HepG2 (cell line): ENCODE data around the gene MEX3A. TPM values are rescaled to one million over a fixed set of nuclear protein-coding genes. Genes with fewer than 3 reads are reported as not detected.

ENCODE experiments used
- DMTF1 ChIP-seq: sonication (generic); formaldehyde crosslinking; IDR thresholded peaks from 2 replicates; pipeline ENCODE4 v1.4.0; 2020; ENCODE audit warnings: mild to moderate bottlenecking, missing genetic modification reagents
- EED ChIP-seq: sonication (generic); formaldehyde crosslinking; IDR thresholded peaks from 2 replicates; pipeline ENCODE4 v1.5.0; 2020; ENCODE audit warnings: mild to moderate bottlenecking, missing genetic modification reagents
- IRX3 ChIP-seq: sonication (generic); formaldehyde crosslinking; IDR thresholded peaks from 2 replicates; pipeline ENCODE4 v1.8.1; 2023; ENCODE audit warnings: mild to moderate bottlenecking, low read depth, missing genetic modification reagents, borderline replicate concordance
- MATR3 ChIP-seq: sonication (generic); formaldehyde crosslinking; IDR thresholded peaks from 2 replicates; pipeline ENCODE4 v1.4.0; 2020; ENCODE audit warnings: missing genetic modification reagents
- MED13 ChIP-seq: sonication (generic); formaldehyde crosslinking; IDR thresholded peaks from 2 replicates; pipeline ENCODE4 v1.5.0; 2020; ENCODE audit warnings: missing genetic modification reagents
- MED8 ChIP-seq: sonication (generic); formaldehyde crosslinking; IDR thresholded peaks from 2 replicates; pipeline ENCODE4 v1.8.1; 2023; ENCODE audit warnings: mild to moderate bottlenecking, missing genetic modification reagents; ENCODE audit not compliant: insufficient replicate concordance
- MYPOP ChIP-seq: sonication (generic); formaldehyde crosslinking; IDR thresholded peaks from 2 replicates; pipeline ENCODE4 v1.8.1; 2023; ENCODE audit warnings: mild to moderate bottlenecking, moderate library complexity, missing genetic modification reagents
- NCOR1 ChIP-seq: fragments of 200-600 bp; sonication (generic); IDR thresholded peaks from 2 replicates; pipeline ENCODE4 v1.7.0; 2017; ENCODE audit warnings: antibody characterized with exemption, low read length, borderline replicate concordance
- NR2F2 ChIP-seq: IDR thresholded peaks from 2 replicates; pipeline ENCODE4 v1.6.1; 2012; ENCODE audit warnings: low read depth, inconsistent platforms, borderline replicate concordance
- PHF20 ChIP-seq: sonication (generic); formaldehyde crosslinking; IDR thresholded peaks from 2 replicates; pipeline ENCODE4 v1.5.0; 2020; ENCODE audit warnings: mild to moderate bottlenecking, missing genetic modification reagents
- RBM22 ChIP-seq: fragments of 200-400 bp; formaldehyde crosslinking; optimal IDR thresholded peaks from 2 replicates; pipeline ENCODE3; 2017; ENCODE audit warnings: mild to moderate bottlenecking, low read length, moderate library complexity
- REXO4 ChIP-seq: sonication (generic); formaldehyde crosslinking; IDR thresholded peaks from 2 replicates; pipeline ENCODE4 v1.8.0; 2022; ENCODE audit warnings: missing genetic modification reagents, mild to moderate bottlenecking, borderline replicate concordance
- SMARCC2 ChIP-seq: fragments of 450-650 bp; IDR thresholded peaks from 2 replicates; pipeline ENCODE4 v1.6.1; 2017; ENCODE audit warnings: antibody characterized with exemption, mild to moderate bottlenecking
- TEAD2 ChIP-seq: sonication (generic); formaldehyde crosslinking; IDR thresholded peaks from 2 replicates; pipeline ENCODE4 v1.9.0; 2021; ENCODE audit warnings: missing genetic modification reagents
- ZFP37 ChIP-seq: sonication (generic); formaldehyde crosslinking; IDR thresholded peaks from 2 replicates; pipeline ENCODE4 v1.4.0; 2020; ENCODE audit warnings: missing genetic modification reagents, borderline replicate concordance
- ZNF230 ChIP-seq: sonication (generic); formaldehyde crosslinking; IDR thresholded peaks from 2 replicates; pipeline ENCODE4 v1.4.0; 2020; ENCODE audit warnings: mild to moderate bottlenecking, missing genetic modification reagents
- ZNF331 ChIP-seq: sonication (generic); formaldehyde crosslinking; IDR thresholded peaks from 2 replicates; pipeline ENCODE4 v1.4.0; 2020; ENCODE audit warnings: missing genetic modification reagents
- ZNF569 ChIP-seq: sonication (generic); formaldehyde crosslinking; IDR thresholded peaks from 2 replicates; pipeline ENCODE4 v1.5.0; 2020; ENCODE audit warnings: mild to moderate bottlenecking, missing genetic modification reagents, moderate library complexity, borderline replicate concordance
- ZNF672 ChIP-seq: sonication (generic); formaldehyde crosslinking; IDR thresholded peaks from 2 replicates; pipeline ENCODE4 v1.8.1; 2022; ENCODE audit warnings: missing genetic modification reagents
- ZNF75D ChIP-seq: sonication (generic); formaldehyde crosslinking; IDR thresholded peaks from 2 replicates; pipeline ENCODE4 v1.8.1; 2023; ENCODE audit warnings: missing genetic modification reagents, mild to moderate bottlenecking, borderline replicate concordance
- ZNF891 ChIP-seq: sonication (generic); formaldehyde crosslinking; IDR thresholded peaks from 2 replicates; pipeline ENCODE4 v1.5.0; 2020; ENCODE audit warnings: mild to moderate bottlenecking, missing genetic modification reagents
- ZSCAN20 ChIP-seq: sonication (generic); formaldehyde crosslinking; IDR thresholded peaks from 2 replicates; pipeline ENCODE4 v1.4.0; 2020; ENCODE audit warnings: missing genetic modification reagents, mild to moderate bottlenecking, borderline replicate concordance
- polyA plus RNA-seq, 8 experiments: library from polyadenylated mRNA; depleted of rRNA in 3 of 8; stranded (reverse) in 7 of 8; unstranded in 1 of 8; fragments of >200 nt; fragmentation: Illumina TruSeq in 4 of 8; extraction: Trizol in 4 of 8; gene quantifications; 2 replicates each; pipeline versions ENCODE4 v1.2.1 to v1.2.3, GENCODE V29; 2011 to 2016; ENCODE audit warnings: low read depth in 4 of 8, missing spikeins in 1 of 8, mixed read lengths in 1 of 8; ENCODE audit not compliant: insufficient read depth in 1 of 8
- total RNA-seq, 5 experiments: library from RNA; depleted of rRNA; stranded (reverse); fragments of >200 nt; fragmentation: Illumina TruSeq; extraction: Trizol; gene quantifications; 2 replicates each; pipeline ENCODE4 v1.2.3, GENCODE V29; 2016; ENCODE audit warnings: low read depth in 1 of 5
- TF ChIP-seq, protein P1 (sequence below): sonication (generic); formaldehyde crosslinking; IDR thresholded peaks from 2 replicates; pipeline ENCODE4 v1.4.0; 2020; ENCODE audit warnings: missing genetic modification reagents; ENCODE audit errors: not compliant biosample characterization
- TF ChIP-seq, protein P2 (sequence below): IDR thresholded peaks from 2 replicates; pipeline ENCODE4 v1.6.1; 2016; ENCODE audit warnings: control low read depth

MEX3A gene
- total and polyA plus RNA-seq, 2 of the 13 experiments (the other 11 are each of a cell fraction or from before 2014, with no cell fraction given) = 7.6 to 9.1 TPM

- no peak for TF ChIP-seq MED8
- peak; percentile 37; the same call in 1 of the 2 replicates for TF ChIP-seq ZNF891 (CRISPR knock-in tag)
- TF ChIP-seq IRX3 = no peak
- no peak for TF ChIP-seq MED13 (CRISPR knock-in tag)
- TF ChIP-seq, protein P1, sequence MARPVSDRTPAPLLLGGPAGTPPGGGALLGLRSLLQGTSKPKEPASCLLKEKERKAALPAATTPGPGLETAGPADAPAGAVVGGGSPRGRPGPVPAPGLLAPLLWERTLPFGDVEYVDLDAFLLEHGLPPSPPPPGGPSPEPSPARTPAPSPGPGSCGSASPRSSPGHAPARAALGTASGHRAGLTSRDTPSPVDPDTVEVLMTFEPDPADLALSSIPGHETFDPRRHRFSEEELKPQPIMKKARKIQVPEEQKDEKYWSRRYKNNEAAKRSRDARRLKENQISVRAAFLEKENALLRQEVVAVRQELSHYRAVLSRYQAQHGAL (CRISPR knock-in tag) = no peak
- TF ChIP-seq RBM22 = peak; percentile 91
- peak; percentile 77; the same call in 1 of the 2 replicates for TF ChIP-seq ZNF230 (CRISPR knock-in tag)
- TF ChIP-seq MATR3 (CRISPR knock-in tag) = no peak
- TF ChIP-seq NR2F2 = peak; percentile 76; the same call in 1 of the 2 replicates
- TF ChIP-seq MYPOP (CRISPR knock-in tag) = no peak
- TF ChIP-seq ZNF75D (CRISPR knock-in tag) = no peak
- TF ChIP-seq ZNF569 = no peak
- no peak; the same call in 1 of the 2 replicates for TF ChIP-seq NCOR1
- no peak for TF ChIP-seq REXO4 (CRISPR knock-in tag)
- TF ChIP-seq ZNF672 (CRISPR knock-in tag) = no peak
- no peak for TF ChIP-seq SMARCC2
- TF ChIP-seq TEAD2 (CRISPR knock-in tag) = no peak
- TF ChIP-seq DMTF1 = no peak
- no peak for TF ChIP-seq ZFP37 (CRISPR knock-in tag)
- no peak for TF ChIP-seq PHF20 (CRISPR knock-in tag)
- 0 out of 2 replicates have a peak, but pooled peaks have one; percentile 46 for TF ChIP-seq EED (CRISPR knock-in tag)
- TF ChIP-seq ZNF331 = peak; percentile 83
- TF ChIP-seq ZSCAN20 (CRISPR knock-in tag) = no peak
- TF ChIP-seq, protein P2, sequence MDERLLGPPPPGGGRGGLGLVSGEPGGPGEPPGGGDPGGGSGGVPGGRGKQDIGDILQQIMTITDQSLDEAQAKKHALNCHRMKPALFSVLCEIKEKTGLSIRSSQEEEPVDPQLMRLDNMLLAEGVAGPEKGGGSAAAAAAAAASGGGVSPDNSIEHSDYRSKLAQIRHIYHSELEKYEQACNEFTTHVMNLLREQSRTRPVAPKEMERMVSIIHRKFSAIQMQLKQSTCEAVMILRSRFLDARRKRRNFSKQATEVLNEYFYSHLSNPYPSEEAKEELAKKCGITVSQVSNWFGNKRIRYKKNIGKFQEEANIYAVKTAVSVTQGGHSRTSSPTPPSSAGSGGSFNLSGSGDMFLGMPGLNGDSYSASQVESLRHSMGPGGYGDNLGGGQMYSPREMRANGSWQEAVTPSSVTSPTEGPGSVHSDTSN (CRISPR knock-in tag) = no peak
These were observed 47.7 kb upstream of the MEX3A start (continued) for GRCh38 chr1:156129687-156130577.
